ENCODE measurements around the gene TNFAIP1.
A peak's percentile ranks its signal among the peaks of the same experiment; 100 is the strongest.

TNFAIP1 gene

GRCh38 chr17:28372203-28372944 is 36.8 kb downstream of the TNFAIP1 start:
- peak in 1 of 2 experiments; percentile 77 for DNase-seq

GRCh38 chr17:28372945-28373274 is 37.3 kb downstream of the TNFAIP1 start:
- no peak for DNase-seq

- DNase-seq: no peak
Observed at GRCh38 chr17:28379814-28380801, 44.5 kb downstream of the TNFAIP1 start.

GRCh38 chr17:28381141-28381825 is 45.7 kb downstream of the TNFAIP1 start:
- DNase-seq: peak; percentile 22 to 70

- peak; percentile 82 to 92 for DNase-seq
Observed at GRCh38 chr17:28384281-28385036, 48.9 kb downstream of the TNFAIP1 start.

- DNase-seq: peak in 1 of 2 experiments; percentile 79
Observed at GRCh38 chr17:28385037-28385400, 49.5 kb downstream of the TNFAIP1 start.

GRCh38 chr17:28385406-28385805 is 49.8 kb downstream of the TNFAIP1 start:
- peak in 1 of 2 experiments; percentile 70 for DNase-seq

GRCh38 chr17:28386391-28386790 is 50.8 kb downstream of the TNFAIP1 start:
- DNase-seq: no peak

GRCh38 chr17:28388106-28388505 is 52.5 kb downstream of the TNFAIP1 start:
- no peak for DNase-seq

GRCh38 chr17:28390141-28390540 is 54.6 kb downstream of the TNFAIP1 start:
- no peak for DNase-seq

GRCh38 chr17:28390563-28390962 is 55.0 kb downstream of the TNFAIP1 start:
- no peak for DNase-seq

- DNase-seq: no peak
Observed at GRCh38 chr17:28390984-28391383, 55.4 kb downstream of the TNFAIP1 start.

GRCh38 chr17:28391401-28391800 is 55.8 kb downstream of the TNFAIP1 start:
- no peak for DNase-seq

GRCh38 chr17:28392491-28392890 is 56.9 kb downstream of the TNFAIP1 start:
- no peak for DNase-seq

- DNase-seq: no peak
Observed at GRCh38 chr17:28394337-28395116, 59.0 kb downstream of the TNFAIP1 start.

- DNase-seq: no peak
Observed at GRCh38 chr17:28395426-28395825, 59.9 kb downstream of the TNFAIP1 start.

GRCh38 chr17:28395968-28396367 is 60.4 kb downstream of the TNFAIP1 start:
- no peak for DNase-seq

Measured in NCI-H526 (cell line).